H1 (cell line): ENCODE data around the gene FHIT.

ENCODE experiments used
- CTBP2 ChIP-seq: IDR thresholded peaks from 2 replicates; pipeline ENCODE4 v1.7.0; 2011; ENCODE audit warnings: borderline replicate concordance, mild to moderate bottlenecking, moderate library complexity, mixed read lengths, low read length; ENCODE audit not compliant: insufficient read depth, insufficient read length
- EP300 ChIP-seq, 2 experiments: IDR thresholded peaks; 1 replicate in 1 of 2; 2 replicates in 1 of 2; pipeline ENCODE4 v1.6.1; 2011 to 2012; ENCODE audit warnings: low read depth in 2 of 2, low read length in 2 of 2, mild to moderate bottlenecking in 2 of 2, borderline replicate concordance in 1 of 2, inconsistent platforms in 1 of 2, moderate library complexity in 1 of 2
- EZH2 ChIP-seq: fragments of 200-600 bp; sonication (generic); IDR thresholded peaks from 2 replicates; pipeline ENCODE4 v1.7.1; 2012; ENCODE audit warnings: low read depth, mild to moderate bottlenecking, moderate library complexity, low read length, inconsistent platforms; ENCODE audit not compliant: severe bottlenecking
- JUN ChIP-seq: IDR thresholded peaks from 2 replicates; pipeline ENCODE4 v1.6.1; 2011; ENCODE audit warnings: low read depth, mild to moderate bottlenecking, improper control_type of control experiment, low read length
- POLR2AphosphoS5 ChIP-seq: IDR thresholded peaks from 2 replicates; pipeline ENCODE4 v1.6.1; 2011; ENCODE audit warnings: low read depth, low read length
- RBBP5 ChIP-seq: IDR thresholded peaks from 2 replicates; pipeline ENCODE4 v1.7.1; 2012; ENCODE audit warnings: low read depth, mild to moderate bottlenecking, inconsistent platforms, low read length, moderate library complexity, borderline replicate concordance
- SIN3A ChIP-seq, 2 experiments: IDR thresholded peaks in 1 of 2; conservative IDR thresholded peaks in 1 of 2; 2 replicates each; pipeline ENCODE4 v1.6.1; 2011 to 2012; ENCODE audit warnings: low read length in 2 of 2, improper control_type of control experiment in 1 of 2, low read depth in 1 of 2, mild to moderate bottlenecking in 1 of 2
- TAF7 ChIP-seq: optimal IDR thresholded peaks from 2 replicates; pipeline ENCODE3; 2011; ENCODE audit warnings: low read depth, mild to moderate bottlenecking, inconsistent platforms, low read length, moderate library complexity, borderline replicate concordance
- YY1 ChIP-seq: IDR thresholded peaks from 2 replicates; pipeline ENCODE4 v1.6.1; 2011; ENCODE audit warnings: low read depth, mild to moderate bottlenecking, low read length
- ZNF274 ChIP-seq: IDR thresholded peaks from 2 replicates; pipeline ENCODE4 v1.7.0; 2012; ENCODE audit warnings: low read length, borderline replicate concordance; ENCODE audit errors: extremely low read depth
- TF ChIP-seq, protein P1 (sequence below), 3 experiments: IDR thresholded peaks; 1 replicate in 2 of 3; 2 replicates in 1 of 3; pipeline versions ENCODE4 v1.5.1 to v1.6.1; 2011; ENCODE audit warnings: low read length in 3 of 3, mild to moderate bottlenecking in 3 of 3, inconsistent platforms in 2 of 3, low read depth in 1 of 3, moderate library complexity in 1 of 3; ENCODE audit not compliant: insufficient read depth in 1 of 3; ENCODE audit errors: control extremely low read depth in 1 of 3
- TF ChIP-seq, protein P2 (sequence below): IDR thresholded peaks from 2 replicates; pipeline ENCODE4 v1.6.1; 2011; ENCODE audit warnings: low read length, improper control_type of control experiment

DNA sequence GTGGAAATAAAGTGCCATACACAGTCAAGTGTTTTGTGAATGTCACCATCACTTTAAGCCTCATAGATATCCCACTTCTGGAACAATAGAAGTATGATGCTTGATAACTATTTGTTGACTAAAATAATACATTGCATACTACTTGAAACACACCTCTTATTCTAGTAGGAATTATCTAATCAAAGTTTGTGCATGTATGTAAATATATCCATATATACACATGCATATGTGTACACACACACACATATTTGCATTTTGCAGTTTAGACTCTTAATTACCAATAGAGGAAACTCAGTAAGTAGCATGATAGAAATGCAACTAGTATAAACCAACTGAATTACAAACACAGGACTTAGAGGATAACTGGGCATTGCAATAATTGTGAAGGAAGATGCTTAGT is 1084.1 kb downstream of the FHIT start:
- TF ChIP-seq, protein P1, sequence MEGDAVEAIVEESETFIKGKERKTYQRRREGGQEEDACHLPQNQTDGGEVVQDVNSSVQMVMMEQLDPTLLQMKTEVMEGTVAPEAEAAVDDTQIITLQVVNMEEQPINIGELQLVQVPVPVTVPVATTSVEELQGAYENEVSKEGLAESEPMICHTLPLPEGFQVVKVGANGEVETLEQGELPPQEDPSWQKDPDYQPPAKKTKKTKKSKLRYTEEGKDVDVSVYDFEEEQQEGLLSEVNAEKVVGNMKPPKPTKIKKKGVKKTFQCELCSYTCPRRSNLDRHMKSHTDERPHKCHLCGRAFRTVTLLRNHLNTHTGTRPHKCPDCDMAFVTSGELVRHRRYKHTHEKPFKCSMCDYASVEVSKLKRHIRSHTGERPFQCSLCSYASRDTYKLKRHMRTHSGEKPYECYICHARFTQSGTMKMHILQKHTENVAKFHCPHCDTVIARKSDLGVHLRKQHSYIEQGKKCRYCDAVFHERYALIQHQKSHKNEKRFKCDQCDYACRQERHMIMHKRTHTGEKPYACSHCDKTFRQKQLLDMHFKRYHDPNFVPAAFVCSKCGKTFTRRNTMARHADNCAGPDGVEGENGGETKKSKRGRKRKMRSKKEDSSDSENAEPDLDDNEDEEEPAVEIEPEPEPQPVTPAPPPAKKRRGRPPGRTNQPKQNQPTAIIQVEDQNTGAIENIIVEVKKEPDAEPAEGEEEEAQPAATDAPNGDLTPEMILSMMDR (IDR thresholded peaks at IDR 0.05; ENCODE audit: control extremely low read depth in 1 of 3, insufficient read depth in 1 of 3, low read depth in 1 of 3, low read length in 3 of 3): no peak
- TF ChIP-seq EZH2 (no peak), YY1 (no peak), JUN (no peak), RBBP5 (no peak), POLR2AphosphoS5 (no peak), SIN3A (conservative IDR thresholded peaks at IDR 0.05 in 1 of 2, IDR thresholded peaks at IDR 0.05 in 1 of 2; ENCODE audit: low read depth in 1 of 2, low read length in 2 of 2) (no peak), CTBP2 (no peak), TAF7 (no peak), ZNF274 (no peak), EP300 (IDR thresholded peaks at IDR 0.05; ENCODE audit: borderline replicate concordance in 1 of 2, low read depth in 2 of 2, low read length in 2 of 2) (no peak)
- TF ChIP-seq, protein P2, sequence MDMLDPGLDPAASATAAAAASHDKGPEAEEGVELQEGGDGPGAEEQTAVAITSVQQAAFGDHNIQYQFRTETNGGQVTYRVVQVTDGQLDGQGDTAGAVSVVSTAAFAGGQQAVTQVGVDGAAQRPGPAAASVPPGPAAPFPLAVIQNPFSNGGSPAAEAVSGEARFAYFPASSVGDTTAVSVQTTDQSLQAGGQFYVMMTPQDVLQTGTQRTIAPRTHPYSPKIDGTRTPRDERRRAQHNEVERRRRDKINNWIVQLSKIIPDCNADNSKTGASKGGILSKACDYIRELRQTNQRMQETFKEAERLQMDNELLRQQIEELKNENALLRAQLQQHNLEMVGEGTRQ: no peak
